Measurements from ENCODE around the gene UNC5A. TPM values are rescaled to one million over a fixed set of nuclear protein-coding genes. Genes with fewer than 3 reads are reported as not detected.

The UNC5A gene
- total RNA-seq, 3 donors from 2014 or later (not counting 1 experiment from before 2014, with no cell fraction given), result not detected

GRCh38 chr5:176810687-176811501 lies 535 bp downstream of the UNC5A start:
- Mint-ChIP-seq H3K36me3 (no peaks in the 10 kb centered on the region), H3K4me3 (peak overlapping the region; percentile 82), H3K27me3 (ENCODE audit: low read depth in 2 of 2) (peaks cover 61 to 67% of the 10 kb centered on the region in 2 donors), H3K27ac (no peak overlapping the region), H3K4me1 (peaks cover 5 to 12% of the 10 kb centered on the region in 2 donors), H3K9me3 (no peaks in the 10 kb centered on the region)
- no peak overlapping the region for H3K27ac ChIP-seq (ENCODE audit: low read length)
- intact Hi-C loops (cut with micrococcal nuclease), result no loop called here
- no peak overlapping the region for H3K4me3 ChIP-seq (ENCODE audit: low read length)
- ATAC-seq (no peak), DNase-seq (no peak)
- no peaks in the 10 kb centered on the region for H3K36me3 ChIP-seq (ENCODE audit: control insufficient read depth, insufficient read depth, low read length)
- TF ChIP-seq CTCF (IDR thresholded peaks at IDR 0.05), result no peak
- H3K4me1 ChIP-seq (ENCODE audit: control insufficient read depth, insufficient read depth, low read length), result peaks cover 12% of the 10 kb centered on the region
- 5% methylated on average over 67 of the region's 68 CpGs for WGBS (ENCODE audit: insufficient coverage)
- no peaks in the 10 kb centered on the region for H3K9me3 ChIP-seq (ENCODE audit: control insufficient read depth, insufficient read depth, low read length)
- H3K27me3 ChIP-seq (ENCODE audit: control insufficient read depth, insufficient read depth, low read length), result peaks cover 26% of the 10 kb centered on the region

GRCh38 chr5:176812269-176813259 lies 2.2 kb downstream of the UNC5A start:
- TF ChIP-seq CTCF (IDR thresholded peaks at IDR 0.05), result no peak
- DNase-seq (no peak), ATAC-seq (no peak)
- Mint-ChIP-seq H3K9me3 (no peaks in the 10 kb centered on the region), H3K4me1 (peaks cover 5 to 17% of the 10 kb centered on the region in 2 donors), H3K27ac (no peak overlapping the region), H3K4me3 (no peak overlapping the region), H3K27me3 (ENCODE audit: low read depth in 2 of 2) (peaks cover 63 to 64% of the 10 kb centered on the region in 2 donors), H3K36me3 (no peaks in the 10 kb centered on the region)
- no peaks in the 10 kb centered on the region for H3K36me3 ChIP-seq (ENCODE audit: control insufficient read depth, insufficient read depth, low read length)
- H3K4me1 ChIP-seq (ENCODE audit: control insufficient read depth, insufficient read depth, low read length), result peaks cover 20% of the 10 kb centered on the region
- no peak overlapping the region for H3K27ac ChIP-seq (ENCODE audit: low read length)
- peaks cover 39% of the 10 kb centered on the region for H3K27me3 ChIP-seq (ENCODE audit: control insufficient read depth, insufficient read depth, low read length)
- H3K4me3 ChIP-seq (ENCODE audit: low read length), result no peak overlapping the region
- 35% methylated on average over 37 of the region's 37 CpGs for WGBS (ENCODE audit: insufficient coverage)
- intact Hi-C loops (cut with micrococcal nuclease), result no loop called here
- H3K9me3 ChIP-seq (ENCODE audit: control insufficient read depth, insufficient read depth, low read length), result no peaks in the 10 kb centered on the region

- Histone ChIP-seq H3K4me1 (ENCODE audit: control insufficient read depth, insufficient read depth, low read length) (peaks cover 29% of the 10 kb centered on the region), H3K36me3 (ENCODE audit: control insufficient read depth, insufficient read depth, low read length) (no peaks in the 10 kb centered on the region), H3K4me3 (ENCODE audit: low read length) (no peak overlapping the region), H3K27me3 (ENCODE audit: control insufficient read depth, insufficient read depth, low read length) (peaks cover 43% of the 10 kb centered on the region), H3K27ac (ENCODE audit: low read length) (no peak overlapping the region), H3K9me3 (ENCODE audit: control insufficient read depth, insufficient read depth, low read length) (no peaks in the 10 kb centered on the region)
- WGBS (ENCODE audit: insufficient coverage), result 77% methylated on average over 16 of the region's 16 CpGs
- H3K27me3 Mint-ChIP-seq (ENCODE audit: low read depth in 2 of 2), result peaks cover 63 to 65% of the 10 kb centered on the region in 2 donors
- ATAC-seq, result no peak
- DNase-seq, result no peak
- H3K27ac Mint-ChIP-seq, result no peak overlapping the region
- no peak for TF ChIP-seq CTCF (IDR thresholded peaks at IDR 0.05)
- no peaks in the 10 kb centered on the region for H3K9me3 Mint-ChIP-seq
- H3K36me3 Mint-ChIP-seq, result no peaks in the 10 kb centered on the region
- peaks cover 12 to 25% of the 10 kb centered on the region in 2 donors for H3K4me1 Mint-ChIP-seq
- intact Hi-C loops (cut with micrococcal nuclease), result no loop called here
- no peak overlapping the region for H3K4me3 Mint-ChIP-seq
Measured at GRCh38 chr5:176813587-176814312, 3.4 kb downstream of the UNC5A start.

All from natural killer cell (primary cell).